GM18520 (cell line): ENCODE data around the gene ANGPTL3.

Experiments used
- ATAC-seq: cut with Tn5 transposase; IDR thresholded peaks from one replicate; pipeline ENCODE4 v1.9.1; 2021; ENCODE audit not compliant: unreplicated experiment

ANGPTL3 gene

GRCh38 chr1:62625415-62625814 is 28.1 kb downstream of the ANGPTL3 start:
- peak; percentile 35 for ATAC-seq

GRCh38 chr1:62628506-62628905 is 31.2 kb downstream of the ANGPTL3 start:
- ATAC-seq = no peak

- ATAC-seq = no peak
These were observed 40.2 kb downstream of the ANGPTL3 start for GRCh38 chr1:62637392-62638105.

GRCh38 chr1:62643283-62643682 is 46.0 kb downstream of the ANGPTL3 start:
- ATAC-seq = no peak

- ATAC-seq = no peak
These were observed 55.1 kb downstream of the ANGPTL3 start for GRCh38 chr1:62652387-62652786.

GRCh38 chr1:62654744-62655143 is 57.4 kb downstream of the ANGPTL3 start:
- ATAC-seq = no peak
